Upper lobe of left lung (tissue), 4 donors: ENCODE results near the gene KIAA0825.

Experiments
- CTCF ChIP-seq, 6 experiments: fragments of 450-650 bp in 4 of 6; fragments of 200-600 bp in 2 of 6; sonication (generic) in 2 of 6; IDR thresholded peaks; one replicate each; pipeline ENCODE4 v1.5.1; 2016 to 2019; ENCODE audit warnings: antibody characterized with exemption in 6 of 6
- EP300 ChIP-seq, 4 donors: sonication (generic); formaldehyde crosslinking; IDR thresholded peaks; one replicate each; pipeline ENCODE4 v1.5.1; 2017; ENCODE audit warnings: antibody characterized with exemption in 4 of 4, control low read depth in 2 of 4
- POLR2AphosphoS5 ChIP-seq, 2 donors: sonication (generic); formaldehyde crosslinking; IDR thresholded peaks; one replicate each; pipeline ENCODE4 v1.5.1; 2017; ENCODE audit warnings: antibody characterized with exemption in 2 of 2

DNA sequence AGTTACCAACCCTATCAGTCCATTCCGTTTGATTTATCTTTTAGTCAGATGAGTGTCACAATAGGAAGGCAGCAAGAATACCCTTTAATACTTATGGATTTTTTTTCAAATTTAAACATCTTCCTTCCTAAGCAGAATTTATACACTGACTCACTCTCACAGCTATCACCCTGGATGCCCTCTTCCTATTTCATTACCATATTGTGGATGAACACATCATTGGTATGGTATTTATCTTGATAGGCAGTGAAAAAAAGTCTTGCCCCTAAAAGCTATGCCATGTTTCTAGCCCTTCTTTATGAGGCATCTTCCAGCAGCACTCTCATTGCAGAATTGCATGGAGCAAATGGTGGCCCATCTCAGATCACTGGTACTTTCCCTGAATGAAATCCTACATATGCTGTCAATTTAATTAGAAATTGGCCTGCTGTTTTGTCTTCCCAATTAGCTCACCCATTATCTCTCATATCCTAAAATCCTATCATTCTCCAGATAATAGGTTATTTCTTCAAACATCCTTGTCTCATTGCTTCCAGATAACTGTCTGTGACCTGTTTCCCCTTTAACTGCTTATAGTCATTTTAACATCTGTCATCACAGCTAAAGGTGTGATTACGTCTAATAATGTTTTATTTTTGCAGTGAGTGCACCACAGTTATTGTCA, 443.5 kb downstream of the KIAA0825 start:
- TF ChIP-seq CTCF (IDR thresholded peaks at IDR 0.05) = no peak
- no peak for TF ChIP-seq POLR2AphosphoS5 (IDR thresholded peaks at IDR 0.05)
- no peak for TF ChIP-seq EP300 (IDR thresholded peaks at IDR 0.05)
